Lower leg skin (tissue), 3 donors: ENCODE measurements around the gene PTDSS2.

Source experiments
- CTCF ChIP-seq, 3 donors: fragments of 450-650 bp; IDR thresholded peaks; one replicate each; pipeline ENCODE4 v1.5.1; 2016; ENCODE audit warnings: antibody characterized with exemption in 3 of 3, mild to moderate bottlenecking in 3 of 3, moderate library complexity in 2 of 3
- POLR2A ChIP-seq, 2 donors: fragments of 450-650 bp; IDR thresholded peaks; one replicate each; pipeline ENCODE4 v1.6.1; 2016 to 2017; ENCODE audit warnings: antibody characterized with exemption in 2 of 2, mild to moderate bottlenecking in 1 of 2, moderate library complexity in 1 of 2

- no peak for TF ChIP-seq CTCF (IDR thresholded peaks at IDR 0.05)
- no peak for TF ChIP-seq POLR2A (IDR thresholded peaks at IDR 0.05)
Observed at GRCh38 chr11:412641-413119, 37.4 kb upstream of the PTDSS2 start.
